ENCODE data around the gene NUP93. TPM values are rescaled to one million over a fixed set of nuclear protein-coding genes. Genes with fewer than 3 reads are reported as not detected.

NUP93 gene
- total and polyA plus RNA-seq, 2 experiments from 2014 or later: 139 to 187 TPM

- Histone ChIP-seq H2AFZ (no peak overlapping the region), H3K27me3 (ENCODE audit: insufficient read depth) (no peaks in the 10 kb centered on the region), H3K36me3 (ENCODE audit: insufficient read depth) (no peaks in the 10 kb centered on the region), H3K4me1 (ENCODE audit: insufficient read depth) (no peaks in the 10 kb centered on the region), H3K9me2 (ENCODE audit: insufficient read depth) (no peaks in the 10 kb centered on the region), H3F3A (replicated peaks; ENCODE audit: low read depth) (no peaks in the 10 kb centered on the region), H3K79me2 (replicated peaks; ENCODE audit: insufficient read depth) (no peaks in the 10 kb centered on the region), H3K27ac (ENCODE audit: low read depth) (no peak overlapping the region), H3K4me3 (no peak overlapping the region), H4K20me1 (replicated peaks; ENCODE audit: insufficient read depth) (no peaks in the 10 kb centered on the region), H3K4me2 (no peak overlapping the region)
- Mint-ChIP-seq H3K36me3 (ENCODE audit: low read depth) (no peaks in the 10 kb centered on the region), H3K27me3 (ENCODE audit: insufficient read depth, low read depth, poor library complexity) (peaks cover 7% of the 10 kb centered on the region), H3K27ac (no peak overlapping the region), H3K4me3 (no peak overlapping the region), H3K9me3 (no peaks in the 10 kb centered on the region), H3K4me1 (peaks cover 10% of the 10 kb centered on the region)
- ATAC-seq: no peak
- DNase-seq (ENCODE audit: low spot score): no peak
- TF ChIP-seq CREB1 (CRISPR knock-in tag; IDR thresholded peaks at IDR 0.05; ENCODE audit: low read depth): no peak
- TF ChIP-seq NANOG (IDR thresholded peaks at IDR 0.05; ENCODE audit: borderline replicate concordance): no peak
- TF ChIP-seq EZH2phosphoT487 (IDR thresholded peaks at IDR 0.05; ENCODE audit: unreplicated experiment): no peak
- TF ChIP-seq EZH2 (IDR thresholded peaks at IDR 0.05; ENCODE audit: low read depth, unreplicated experiment): no peak
These were observed 127.0 kb downstream of the NUP93 start for GRCh38 chr16:56856876-56857447.

- Histone ChIP-seq H4K20me1 (replicated peaks; ENCODE audit: insufficient read depth) (no peaks in the 10 kb centered on the region), H3K27ac (ENCODE audit: low read depth) (no peak overlapping the region), H3K79me2 (replicated peaks; ENCODE audit: insufficient read depth) (no peaks in the 10 kb centered on the region), H3F3A (replicated peaks; ENCODE audit: low read depth) (no peaks in the 10 kb centered on the region), H3K27me3 (ENCODE audit: insufficient read depth) (no peaks in the 10 kb centered on the region), H3K4me1 (ENCODE audit: insufficient read depth) (no peaks in the 10 kb centered on the region), H3K4me2 (no peak overlapping the region), H3K36me3 (ENCODE audit: insufficient read depth) (no peaks in the 10 kb centered on the region), H3K4me3 (no peak overlapping the region), H2AFZ (peak overlapping the region; percentile 74; the same call in 1 of the 2 replicates), H3K9me2 (ENCODE audit: insufficient read depth) (no peaks in the 10 kb centered on the region)
- DNase-seq (ENCODE audit: low spot score) (no peak), ATAC-seq (no peak)
- Mint-ChIP-seq H3K27ac (0 out of 2 replicates have a peak overlapping the region, but pooled peaks have one; percentile 20), H3K36me3 (ENCODE audit: low read depth) (no peaks in the 10 kb centered on the region), H3K4me1 (peaks cover 6% of the 10 kb centered on the region; the same call in 2 of the 3 replicates), H3K27me3 (ENCODE audit: insufficient read depth, low read depth, poor library complexity) (peaks cover 8% of the 10 kb centered on the region), H3K4me3 (no peak overlapping the region), H3K9me3 (no peaks in the 10 kb centered on the region)
- no peak for TF ChIP-seq CTCF (conservative IDR thresholded peaks at IDR 0.05; ENCODE audit: low read depth in 2 of 2)
- TF ChIP-seq EZH2 (IDR thresholded peaks at IDR 0.05; ENCODE audit: low read depth, unreplicated experiment): no peak
- TF ChIP-seq ZNF114 (CRISPR knock-in tag; IDR thresholded peaks at IDR 0.05): no peak
- no peak for TF ChIP-seq EZH2phosphoT487 (IDR thresholded peaks at IDR 0.05; ENCODE audit: unreplicated experiment)
- TF ChIP-seq ZNF462 (CRISPR knock-in tag; IDR thresholded peaks at IDR 0.05): no peak
- TF ChIP-seq NANOG (IDR thresholded peaks at IDR 0.05; ENCODE audit: borderline replicate concordance): no peak
- no peak for TF ChIP-seq REST (IDR thresholded peaks at IDR 0.05; ENCODE audit: unreplicated experiment)
- TF ChIP-seq ZNF331 (CRISPR knock-in tag; IDR thresholded peaks at IDR 0.05; ENCODE audit: low read depth): no peak
- no peak for TF ChIP-seq POLR2AphosphoS5 (IDR thresholded peaks at IDR 0.05; ENCODE audit: low read depth)
These were observed 128.4 kb downstream of the NUP93 start for GRCh38 chr16:56858374-56858773.

Data from GM23338 (cell line).